H9 (cell line): Measurements from ENCODE around the gene VWA1. TPM values are rescaled to one million over a fixed set of nuclear protein-coding genes. Genes with fewer than 3 reads are reported as not detected.

Source experiments
- DNase-seq: peaks from one replicate; pipeline ENCODE4 v3.0.0-alpha.2; 2017
- H2AFZ ChIP-seq: one replicate; pipeline ENCODE4 v1.6.1; 2013; ENCODE audit warnings: mild to moderate bottlenecking, low read length, control low read depth, moderate library complexity
- H2AK5ac ChIP-seq: 2 replicates; pipeline ENCODE4 v1.6.1; 2013; ENCODE audit warnings: low read length, control low read depth, mixed read lengths; ENCODE audit not compliant: insufficient read length
- H2BK120ac ChIP-seq: one replicate; pipeline ENCODE4 v1.6.1; 2013; ENCODE audit warnings: low read depth, mild to moderate bottlenecking, low read length, control low read depth, inconsistent platforms; ENCODE audit not compliant: poor library complexity, severe bottlenecking
- H2BK12ac ChIP-seq: 2 replicates; pipeline ENCODE4 v1.6.1; 2013; ENCODE audit warnings: low read length, control low read depth, mixed read lengths, low read depth; ENCODE audit not compliant: insufficient read length
- H2BK15ac ChIP-seq: 2 replicates; pipeline ENCODE4 v1.6.1; 2013; ENCODE audit warnings: low read depth, low read length, control low read depth
- H2BK20ac ChIP-seq: one replicate; pipeline ENCODE4 v1.6.1; 2013; ENCODE audit warnings: low read depth, mild to moderate bottlenecking, low read length, control low read depth, inconsistent platforms; ENCODE audit not compliant: poor library complexity, severe bottlenecking
- H2BK5ac ChIP-seq: 2 replicates; pipeline ENCODE4 v1.6.1; 2013; ENCODE audit warnings: low read length, control low read depth, mixed read lengths; ENCODE audit not compliant: insufficient read length
- H3K14ac ChIP-seq: 2 replicates; pipeline ENCODE4 v1.6.1; 2013; ENCODE audit warnings: low read length, control low read depth; ENCODE audit not compliant: insufficient read depth
- H3K18ac ChIP-seq: 2 replicates; pipeline ENCODE4 v1.6.1; 2013; ENCODE audit warnings: low read depth, mild to moderate bottlenecking, mixed read lengths, low read length, control low read depth; ENCODE audit not compliant: insufficient read length
- H3K23ac ChIP-seq: 2 replicates; pipeline ENCODE4 v1.6.1; 2013; ENCODE audit warnings: low read length, control low read depth, mixed read lengths, low read depth; ENCODE audit not compliant: insufficient read length
- H3K23me2 ChIP-seq: 2 replicates; pipeline ENCODE4 v1.6.1; 2013; ENCODE audit warnings: low read depth, mild to moderate bottlenecking, mixed read lengths, low read length, control low read depth; ENCODE audit not compliant: insufficient read length, poor library complexity, severe bottlenecking
- H3K27ac ChIP-seq: 2 replicates; pipeline ENCODE4 v1.5.1; 2013; ENCODE audit warnings: low read length, control low read depth, mixed read lengths, low read depth; ENCODE audit not compliant: insufficient read length
- H3K27me3 ChIP-seq: 2 replicates; pipeline ENCODE4 v1.6.1; 2013; ENCODE audit warnings: low read length, control low read depth, inconsistent platforms; ENCODE audit not compliant: insufficient read depth
- H3K4ac ChIP-seq: 2 replicates; pipeline ENCODE4 v1.6.1; 2013; ENCODE audit warnings: low read depth, mild to moderate bottlenecking, control low read depth, inconsistent platforms, low read length, moderate library complexity
- H3K4me1 ChIP-seq: 2 replicates; pipeline ENCODE4 v1.6.1; 2013; ENCODE audit warnings: low read length, control low read depth, inconsistent platforms; ENCODE audit not compliant: insufficient read depth
- H3K4me2 ChIP-seq: 2 replicates; pipeline ENCODE4 v1.6.1; 2013; ENCODE audit warnings: low read length, control low read depth, mixed read lengths; ENCODE audit not compliant: insufficient read length, insufficient read depth
- H3K56ac ChIP-seq: 2 replicates; pipeline ENCODE4 v1.6.1; 2013; ENCODE audit warnings: low read depth, mild to moderate bottlenecking, mixed read lengths, low read length, control low read depth; ENCODE audit not compliant: insufficient read length
- H3K79me1 ChIP-seq: 2 replicates; pipeline ENCODE4 v1.6.1; 2013; ENCODE audit warnings: low read depth, mild to moderate bottlenecking, moderate library complexity, low read length, control low read depth, inconsistent platforms; ENCODE audit not compliant: insufficient read depth, poor library complexity, severe bottlenecking
- H3K79me2 ChIP-seq: 2 replicates; pipeline ENCODE4 v1.6.1; 2013; ENCODE audit warnings: low read length, control low read depth, inconsistent platforms; ENCODE audit not compliant: insufficient read depth
- H3K9ac ChIP-seq: 2 replicates; pipeline ENCODE4 v1.6.1; 2013; ENCODE audit warnings: low read length, control low read depth, mixed read lengths; ENCODE audit not compliant: insufficient read length; ENCODE audit errors: extremely low read depth
- H3K9me3 ChIP-seq: one replicate; pipeline ENCODE4 v1.6.1; 2013; ENCODE audit warnings: low read depth, low read length, inconsistent platforms; ENCODE audit not compliant: control insufficient read depth
- H3T11ph ChIP-seq: one replicate; pipeline ENCODE4 v1.6.1; 2013; ENCODE audit warnings: mild to moderate bottlenecking, low read length, control low read depth, inconsistent platforms
- H4K20me1 ChIP-seq: one replicate; pipeline ENCODE4 v1.6.1; 2013; ENCODE audit not compliant: control insufficient read depth, insufficient read length, insufficient read depth
- H4K5ac ChIP-seq: 2 replicates; pipeline ENCODE4 v1.6.1; 2013; ENCODE audit warnings: low read depth, mild to moderate bottlenecking, mixed read lengths, low read length, control low read depth; ENCODE audit not compliant: insufficient read length
- H4K8ac ChIP-seq: replicated peaks from 2 replicates; pipeline ENCODE4 v1.6.1; 2013; ENCODE audit warnings: low read length, control low read depth, mixed read lengths, low read depth; ENCODE audit not compliant: insufficient read length
- H4K91ac ChIP-seq: 2 replicates; pipeline ENCODE4 v1.6.1; 2013; ENCODE audit warnings: low read depth, mild to moderate bottlenecking, moderate library complexity, mixed read lengths, low read length, control low read depth; ENCODE audit not compliant: insufficient read length
- H3K27ac Mint-ChIP-seq, 3 experiments: 2 replicates in 2 of 3; 3 replicates in 1 of 3; pipeline ENCODE4 v1.8.0; 2020 to 2021; ENCODE audit warnings: mixed read lengths in 3 of 3, mild to moderate bottlenecking in 1 of 3, moderate library complexity in 1 of 3
- H3K27me3 Mint-ChIP-seq: 2 replicates; pipeline ENCODE4 v1.8.0; 2021; ENCODE audit warnings: low read depth, mild to moderate bottlenecking, moderate library complexity, mixed read lengths
- H3K36me3 Mint-ChIP-seq, 3 experiments: 2 replicates in 2 of 3; 3 replicates in 1 of 3; pipeline ENCODE4 v1.8.0; 2020 to 2021; ENCODE audit warnings: low read depth in 3 of 3, mixed read lengths in 3 of 3; ENCODE audit not compliant: insufficient read depth in 1 of 3
- H3K4me1 Mint-ChIP-seq, 2 experiments: 2 replicates each; pipeline ENCODE4 v1.8.0; 2020; ENCODE audit warnings: mixed read lengths in 2 of 2
- H3K4me3 Mint-ChIP-seq, 2 experiments: 2 replicates in 1 of 2; 3 replicates in 1 of 2; pipeline ENCODE4 v1.8.0; 2020 to 2021; ENCODE audit warnings: mild to moderate bottlenecking in 2 of 2, mixed read lengths in 2 of 2, moderate library complexity in 1 of 2
- H3K9me3 Mint-ChIP-seq, 2 experiments: 2 replicates in 1 of 2; 3 replicates in 1 of 2; pipeline ENCODE4 v1.8.0; 2020; ENCODE audit warnings: mild to moderate bottlenecking in 2 of 2, mixed read lengths in 2 of 2, moderate library complexity in 1 of 2
- CTCF ChIP-seq: fragments of 200-600 bp; sonication (generic); conservative IDR thresholded peaks from 3 replicates; pipeline ENCODE4 v1.8.0; 2021; ENCODE audit warnings: antibody characterized with exemption, mild to moderate bottlenecking
- whole genome bisulfite sequencing: extraction: QIAGEN DNeasy Blood & Tissue Kit; methylation state at CpG from one replicate; pipeline ENCODE4 v1.1.7; 2013; ENCODE audit warnings: missing lambda C conversion rate, low lambda C conversion rate, mixed read lengths; ENCODE audit not compliant: insufficient read length; ENCODE audit errors: extremely low coverage; 5-methylcytosine and 5-hydroxymethylcytosine counted together
- total RNA-seq: library from RNA; stranded (reverse); gene quantifications from 2 replicates; pipeline ENCODE4 v1.2.1, GENCODE V29; 2021

The VWA1 gene
- total RNA-seq, 1 experiment from 2014 or later = 57.1 TPM

GRCh38 chr1:1418464-1419362 is 16.8 kb upstream of the VWA1 start:
- no peak overlapping the region for H3K4ac ChIP-seq
- Mint-ChIP-seq H3K4me1 (peaks cover 45 to 50% of the 10 kb centered on the region in 2 experiments), H3K27me3 (no peaks in the 10 kb centered on the region), H3K27ac (peak overlapping the region; percentile 13 to 86 (median 61); a peak in 4 of 7 replicates), H3K36me3 (no peaks in the 10 kb centered on the region; a peak in 2 of 7 replicates), H3K9me3 (no peaks in the 10 kb centered on the region), H3K4me3 (no peak overlapping the region)
- H3K9ac ChIP-seq = no peak overlapping the region
- no peak overlapping the region for H3T11ph ChIP-seq
- no peak overlapping the region for H2AK5ac ChIP-seq
- no peak overlapping the region for H4K8ac ChIP-seq
- H3K23ac ChIP-seq = no peak overlapping the region
- H3K27ac ChIP-seq = no peak overlapping the region
- H3K14ac ChIP-seq = no peak overlapping the region; the same call in 1 of the 2 replicates
- no peak overlapping the region for H2BK12ac ChIP-seq
- no peak for DNase-seq
- no peak overlapping the region for H4K5ac ChIP-seq
- H3K56ac ChIP-seq = no peak overlapping the region
- no peak overlapping the region for H2BK120ac ChIP-seq
- H3K4me1 ChIP-seq = peaks cover 5% of the 10 kb centered on the region; the same call in 1 of the 2 replicates
- WGBS = no CpG with 5 or more reads among the region's 26 CpGs
- H4K20me1 ChIP-seq = no peaks in the 10 kb centered on the region
- H2BK20ac ChIP-seq = no peak overlapping the region
- H3K27me3 ChIP-seq = no peaks in the 10 kb centered on the region
- H3K4me2 ChIP-seq = no peak overlapping the region
- no peak overlapping the region for H2AFZ ChIP-seq
- TF ChIP-seq CTCF = no peak
- no peaks in the 10 kb centered on the region for H3K23me2 ChIP-seq
- no peak overlapping the region for H2BK15ac ChIP-seq
- no peaks in the 10 kb centered on the region for H3K79me1 ChIP-seq
- H3K18ac ChIP-seq = no peak overlapping the region
- H3K9me3 ChIP-seq = no peaks in the 10 kb centered on the region
- no peak overlapping the region for H2BK5ac ChIP-seq
- no peak overlapping the region for H4K91ac ChIP-seq
- H3K79me2 ChIP-seq = no peaks in the 10 kb centered on the region
